ENCODE measurements around the gene TBC1D5. TPM values are rescaled to one million over a fixed set of nuclear protein-coding genes. Genes with fewer than 3 reads are reported as not detected.

TBC1D5 gene
- total RNA-seq, 3 donors from 2014 or later = 33.1 to 56.1 (median 44.1) TPM

- DNase-seq = no peak
- ATAC-seq = no peak
- intact Hi-C loops (cut with DNase I, micrococcal nuclease) = no loop called here
These were observed 23.5 kb upstream of the TBC1D5 start for GRCh38 chr3:17765819-17766472.

GRCh38 chr3:17761563-17761962 is 19.1 kb upstream of the TBC1D5 start:
- TF ChIP-seq CTCF (IDR thresholded peaks at IDR 0.05) = no peak
- no peaks in the 10 kb centered on the region for H3K36me3 ChIP-seq (ENCODE audit: low read depth)

More at GRCh38 chr3:17765819-17766472, 23.5 kb upstream of the TBC1D5 start:
- no peaks in the 10 kb centered on the region for H3K9me3 ChIP-seq
- H3K4me3 ChIP-seq = no peak overlapping the region
- no peaks in the 10 kb centered on the region for H3K4me1 ChIP-seq (ENCODE audit: low read depth)
- H3K36me3 ChIP-seq (ENCODE audit: low read depth) = no peaks in the 10 kb centered on the region
- no peak for TF ChIP-seq CTCF (IDR thresholded peaks at IDR 0.05)

GRCh38 chr3:17759901-17760300 is 17.5 kb upstream of the TBC1D5 start:
- ATAC-seq = no peak
- TF ChIP-seq CTCF (IDR thresholded peaks at IDR 0.05) = no peak
- intact Hi-C loops (cut with DNase I, micrococcal nuclease) = no loop called here

More at GRCh38 chr3:17761563-17761962, 19.1 kb upstream of the TBC1D5 start:
- ATAC-seq (no peak), DNase-seq (no peak)
- H3K9me3 ChIP-seq = no peaks in the 10 kb centered on the region
- no peak overlapping the region for H3K4me3 ChIP-seq
- H3K4me1 ChIP-seq (ENCODE audit: low read depth) = no peaks in the 10 kb centered on the region
- intact Hi-C loops (cut with DNase I, micrococcal nuclease) = no loop called here

GRCh38 chr3:17755836-17756235 is 13.4 kb upstream of the TBC1D5 start:
- no peaks in the 10 kb centered on the region for H3K4me1 ChIP-seq (ENCODE audit: low read depth)
- no peak for TF ChIP-seq CTCF (IDR thresholded peaks at IDR 0.05)
- H3K36me3 ChIP-seq (ENCODE audit: low read depth) = no peaks in the 10 kb centered on the region
- no peaks in the 10 kb centered on the region for H3K9me3 ChIP-seq
- intact Hi-C loops (cut with DNase I, micrococcal nuclease) = no loop called here
- no peak for ATAC-seq
- no peak overlapping the region for H3K4me3 ChIP-seq
- DNase-seq = no peak

More at GRCh38 chr3:17759901-17760300, 17.5 kb upstream of the TBC1D5 start:
- H3K4me1 ChIP-seq (ENCODE audit: low read depth) = no peaks in the 10 kb centered on the region
- no peaks in the 10 kb centered on the region for H3K9me3 ChIP-seq
- no peaks in the 10 kb centered on the region for H3K36me3 ChIP-seq (ENCODE audit: low read depth)
- DNase-seq = no peak
- no peak overlapping the region for H3K4me3 ChIP-seq

GRCh38 chr3:17753632-17753992 is 11.2 kb upstream of the TBC1D5 start:
- no peak overlapping the region for H3K4me3 ChIP-seq
- H3K36me3 ChIP-seq (ENCODE audit: low read depth) = no peaks in the 10 kb centered on the region
- peaks cover 4% of the 10 kb centered on the region for H3K4me1 ChIP-seq (ENCODE audit: low read depth)
- TF ChIP-seq CTCF (IDR thresholded peaks at IDR 0.05) = no peak
- intact Hi-C loops (cut with DNase I, micrococcal nuclease) = no loop called here
- no peak for ATAC-seq
- H3K9me3 ChIP-seq = no peaks in the 10 kb centered on the region
- DNase-seq = no peak

All from mucosa of descending colon (tissue), 3 donors.